Measurements from ENCODE around the gene NR2C2AP.

GRCh38 chr19:19152668-19153384 lies 50.4 kb downstream of the NR2C2AP start:
- TF ChIP-seq, protein P1, sequence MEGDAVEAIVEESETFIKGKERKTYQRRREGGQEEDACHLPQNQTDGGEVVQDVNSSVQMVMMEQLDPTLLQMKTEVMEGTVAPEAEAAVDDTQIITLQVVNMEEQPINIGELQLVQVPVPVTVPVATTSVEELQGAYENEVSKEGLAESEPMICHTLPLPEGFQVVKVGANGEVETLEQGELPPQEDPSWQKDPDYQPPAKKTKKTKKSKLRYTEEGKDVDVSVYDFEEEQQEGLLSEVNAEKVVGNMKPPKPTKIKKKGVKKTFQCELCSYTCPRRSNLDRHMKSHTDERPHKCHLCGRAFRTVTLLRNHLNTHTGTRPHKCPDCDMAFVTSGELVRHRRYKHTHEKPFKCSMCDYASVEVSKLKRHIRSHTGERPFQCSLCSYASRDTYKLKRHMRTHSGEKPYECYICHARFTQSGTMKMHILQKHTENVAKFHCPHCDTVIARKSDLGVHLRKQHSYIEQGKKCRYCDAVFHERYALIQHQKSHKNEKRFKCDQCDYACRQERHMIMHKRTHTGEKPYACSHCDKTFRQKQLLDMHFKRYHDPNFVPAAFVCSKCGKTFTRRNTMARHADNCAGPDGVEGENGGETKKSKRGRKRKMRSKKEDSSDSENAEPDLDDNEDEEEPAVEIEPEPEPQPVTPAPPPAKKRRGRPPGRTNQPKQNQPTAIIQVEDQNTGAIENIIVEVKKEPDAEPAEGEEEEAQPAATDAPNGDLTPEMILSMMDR (IDR thresholded peaks at IDR 0.05): no peak
- TF ChIP-seq POLR2A (IDR thresholded peaks at IDR 0.05): no peak

All from tibial nerve (tissue), 3 donors.